A549 (cell line): ENCODE data around the gene PHF1.

Source experiments
- BHLHE40 ChIP-seq: IDR thresholded peaks from 2 replicates; pipeline ENCODE4 v1.6.1; 2012; ENCODE audit warnings: low read depth, low read length, inconsistent platforms
- CHD4 ChIP-seq: fragments of 200-600 bp; sonication (generic); IDR thresholded peaks from 2 replicates; pipeline ENCODE4 v1.6.1; 2016; ENCODE audit warnings: antibody characterized with exemption, mild to moderate bottlenecking, borderline replicate concordance
- JUN ChIP-seq, 2 experiments: fragments of >200 bp; sonication (Bioruptor Twin); formaldehyde crosslinking; IDR thresholded peaks; 2 replicates in 1 of 2; 3 replicates in 1 of 2; pipeline ENCODE4 v1.6.1; 2016 to 2017
- JUNB ChIP-seq: fragments of >200 bp; sonication (Bioruptor Twin); formaldehyde crosslinking; IDR thresholded peaks from 2 replicates; pipeline ENCODE4 v1.6.1; 2016
- POLR2A ChIP-seq: IDR thresholded peaks from 2 replicates; pipeline ENCODE4 v1.6.1; 2012; ENCODE audit warnings: mild to moderate bottlenecking, low read length
- RAD21 ChIP-seq, 2 experiments: fragments of >200 bp in 1 of 2; sonication (Bioruptor Twin) in 1 of 2; formaldehyde crosslinking in 1 of 2; IDR thresholded peaks in 1 of 2; conservative IDR thresholded peaks in 1 of 2; 2 replicates in 1 of 2; 3 replicates in 1 of 2; pipeline ENCODE4 v1.6.1; 2012 to 2018; ENCODE audit warnings: inconsistent platforms in 1 of 2
- RFX5 ChIP-seq: fragments of 450-650 bp; IDR thresholded peaks from 2 replicates; pipeline ENCODE4 v1.7.1; 2014; ENCODE audit warnings: antibody characterized with exemption, mild to moderate bottlenecking, moderate library complexity
- SMC3 ChIP-seq: fragments of >200 bp; sonication (Bioruptor Twin); formaldehyde crosslinking; IDR thresholded peaks from 3 replicates; pipeline ENCODE4 v1.6.1; 2018; ENCODE audit warnings: inconsistent platforms
- TF ChIP-seq, protein P1 (sequence below): fragments of >200 bp; sonication (Bioruptor Twin); formaldehyde crosslinking; IDR thresholded peaks from 3 replicates; pipeline ENCODE4 v1.5.1; 2016
- TF ChIP-seq, protein P2 (sequence below): fragments of 450-650 bp; IDR thresholded peaks from 2 replicates; pipeline ENCODE4 v1.6.1; 2014; ENCODE audit warnings: antibody characterized with exemption
- TF ChIP-seq, protein P3 (sequence below): fragments of 200-600 bp; sonication (generic); IDR thresholded peaks from 2 replicates; pipeline ENCODE4 v1.6.1; 2016; ENCODE audit warnings: antibody characterized with exemption, mild to moderate bottlenecking, moderate library complexity

DNA sequence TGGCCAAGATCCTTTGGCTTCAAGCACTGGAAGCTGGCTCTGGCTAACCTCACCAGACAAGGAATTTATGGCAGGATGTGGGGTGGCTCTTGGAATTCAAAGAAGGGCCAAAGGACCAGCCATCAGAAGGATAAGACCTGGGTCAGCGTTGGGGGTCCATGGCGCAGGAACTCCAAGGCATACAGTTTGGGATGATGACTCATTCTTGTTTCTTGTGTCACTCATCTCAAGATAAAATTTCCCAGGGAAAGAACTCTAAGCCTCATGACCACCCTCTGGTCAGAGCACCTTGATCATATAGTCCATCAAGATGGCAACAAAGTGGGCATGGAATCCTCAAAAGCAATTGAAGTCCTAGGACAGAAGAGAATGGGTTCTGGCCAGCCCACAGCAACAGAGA, 48.4 kb downstream of the PHF1 start:
- TF ChIP-seq BHLHE40 (no peak), JUN (IDR thresholded peaks at IDR 0.05) (no peak), POLR2A (no peak), SMC3 (no peak), RAD21 (conservative IDR thresholded peaks at IDR 0.05 in 1 of 2, IDR thresholded peaks at IDR 0.05 in 1 of 2) (no peak), CHD4 (no peak), JUNB (no peak), RFX5 (no peak)
- TF ChIP-seq, protein P1, sequence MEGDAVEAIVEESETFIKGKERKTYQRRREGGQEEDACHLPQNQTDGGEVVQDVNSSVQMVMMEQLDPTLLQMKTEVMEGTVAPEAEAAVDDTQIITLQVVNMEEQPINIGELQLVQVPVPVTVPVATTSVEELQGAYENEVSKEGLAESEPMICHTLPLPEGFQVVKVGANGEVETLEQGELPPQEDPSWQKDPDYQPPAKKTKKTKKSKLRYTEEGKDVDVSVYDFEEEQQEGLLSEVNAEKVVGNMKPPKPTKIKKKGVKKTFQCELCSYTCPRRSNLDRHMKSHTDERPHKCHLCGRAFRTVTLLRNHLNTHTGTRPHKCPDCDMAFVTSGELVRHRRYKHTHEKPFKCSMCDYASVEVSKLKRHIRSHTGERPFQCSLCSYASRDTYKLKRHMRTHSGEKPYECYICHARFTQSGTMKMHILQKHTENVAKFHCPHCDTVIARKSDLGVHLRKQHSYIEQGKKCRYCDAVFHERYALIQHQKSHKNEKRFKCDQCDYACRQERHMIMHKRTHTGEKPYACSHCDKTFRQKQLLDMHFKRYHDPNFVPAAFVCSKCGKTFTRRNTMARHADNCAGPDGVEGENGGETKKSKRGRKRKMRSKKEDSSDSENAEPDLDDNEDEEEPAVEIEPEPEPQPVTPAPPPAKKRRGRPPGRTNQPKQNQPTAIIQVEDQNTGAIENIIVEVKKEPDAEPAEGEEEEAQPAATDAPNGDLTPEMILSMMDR, result no peak
- TF ChIP-seq, protein P2, sequence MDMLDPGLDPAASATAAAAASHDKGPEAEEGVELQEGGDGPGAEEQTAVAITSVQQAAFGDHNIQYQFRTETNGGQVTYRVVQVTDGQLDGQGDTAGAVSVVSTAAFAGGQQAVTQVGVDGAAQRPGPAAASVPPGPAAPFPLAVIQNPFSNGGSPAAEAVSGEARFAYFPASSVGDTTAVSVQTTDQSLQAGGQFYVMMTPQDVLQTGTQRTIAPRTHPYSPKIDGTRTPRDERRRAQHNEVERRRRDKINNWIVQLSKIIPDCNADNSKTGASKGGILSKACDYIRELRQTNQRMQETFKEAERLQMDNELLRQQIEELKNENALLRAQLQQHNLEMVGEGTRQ, result no peak
- TF ChIP-seq, protein P3, sequence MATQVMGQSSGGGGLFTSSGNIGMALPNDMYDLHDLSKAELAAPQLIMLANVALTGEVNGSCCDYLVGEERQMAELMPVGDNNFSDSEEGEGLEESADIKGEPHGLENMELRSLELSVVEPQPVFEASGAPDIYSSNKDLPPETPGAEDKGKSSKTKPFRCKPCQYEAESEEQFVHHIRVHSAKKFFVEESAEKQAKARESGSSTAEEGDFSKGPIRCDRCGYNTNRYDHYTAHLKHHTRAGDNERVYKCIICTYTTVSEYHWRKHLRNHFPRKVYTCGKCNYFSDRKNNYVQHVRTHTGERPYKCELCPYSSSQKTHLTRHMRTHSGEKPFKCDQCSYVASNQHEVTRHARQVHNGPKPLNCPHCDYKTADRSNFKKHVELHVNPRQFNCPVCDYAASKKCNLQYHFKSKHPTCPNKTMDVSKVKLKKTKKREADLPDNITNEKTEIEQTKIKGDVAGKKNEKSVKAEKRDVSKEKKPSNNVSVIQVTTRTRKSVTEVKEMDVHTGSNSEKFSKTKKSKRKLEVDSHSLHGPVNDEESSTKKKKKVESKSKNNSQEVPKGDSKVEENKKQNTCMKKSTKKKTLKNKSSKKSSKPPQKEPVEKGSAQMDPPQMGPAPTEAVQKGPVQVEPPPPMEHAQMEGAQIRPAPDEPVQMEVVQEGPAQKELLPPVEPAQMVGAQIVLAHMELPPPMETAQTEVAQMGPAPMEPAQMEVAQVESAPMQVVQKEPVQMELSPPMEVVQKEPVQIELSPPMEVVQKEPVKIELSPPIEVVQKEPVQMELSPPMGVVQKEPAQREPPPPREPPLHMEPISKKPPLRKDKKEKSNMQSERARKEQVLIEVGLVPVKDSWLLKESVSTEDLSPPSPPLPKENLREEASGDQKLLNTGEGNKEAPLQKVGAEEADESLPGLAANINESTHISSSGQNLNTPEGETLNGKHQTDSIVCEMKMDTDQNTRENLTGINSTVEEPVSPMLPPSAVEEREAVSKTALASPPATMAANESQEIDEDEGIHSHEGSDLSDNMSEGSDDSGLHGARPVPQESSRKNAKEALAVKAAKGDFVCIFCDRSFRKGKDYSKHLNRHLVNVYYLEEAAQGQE, result no peak
